ENCODE data around the gene TENM3.

Gene TENM3

GRCh38 chr4:182700362-182701160 is 457.4 kb downstream of the TENM3 start:
- no peak for DNase-seq

GRCh38 chr4:182704077-182704476 is 460.9 kb downstream of the TENM3 start:
- no peak for DNase-seq

- no peak for DNase-seq
These were observed 461.7 kb downstream of the TENM3 start for GRCh38 chr4:182704948-182705347.

GRCh38 chr4:182705389-182705788 is 462.2 kb downstream of the TENM3 start:
- no peak for DNase-seq

- no peak for DNase-seq
These were observed 468.0 kb downstream of the TENM3 start for GRCh38 chr4:182711211-182711610.

- no peak for DNase-seq
These were observed 472.3 kb downstream of the TENM3 start for GRCh38 chr4:182715548-182715947.

- no peak for DNase-seq
These were observed 473.0 kb downstream of the TENM3 start for GRCh38 chr4:182716192-182716591.

GRCh38 chr4:182717788-182718583 is 474.8 kb downstream of the TENM3 start:
- no peak for DNase-seq

GRCh38 chr4:182724414-182724813 is 481.2 kb downstream of the TENM3 start:
- no peak for DNase-seq

GRCh38 chr4:182729516-182729915 is 486.3 kb downstream of the TENM3 start:
- DNase-seq, result no peak

GRCh38 chr4:182730791-182731190 is 487.6 kb downstream of the TENM3 start:
- DNase-seq, result no peak

GRCh38 chr4:182736207-182736606 is 493.0 kb downstream of the TENM3 start:
- no peak for DNase-seq

- no peak for DNase-seq
These were observed 495.3 kb downstream of the TENM3 start for GRCh38 chr4:182738283-182739047.

GRCh38 chr4:182740256-182740655 is 497.1 kb downstream of the TENM3 start:
- DNase-seq, result no peak

- no peak for DNase-seq
These were observed 497.9 kb downstream of the TENM3 start for GRCh38 chr4:182741054-182741453.

- no peak for DNase-seq
These were observed 498.7 kb downstream of the TENM3 start for GRCh38 chr4:182741914-182742313.

GRCh38 chr4:182743815-182744214 is 500.6 kb downstream of the TENM3 start:
- DNase-seq, result no peak

GRCh38 chr4:182745237-182745636 is 502.0 kb downstream of the TENM3 start:
- no peak for DNase-seq

GRCh38 chr4:182746876-182747275 is 503.7 kb downstream of the TENM3 start:
- no peak for DNase-seq

- DNase-seq, result no peak
These were observed 505.1 kb downstream of the TENM3 start for GRCh38 chr4:182748283-182748682.

- no peak for DNase-seq
These were observed 505.7 kb downstream of the TENM3 start for GRCh38 chr4:182748949-182749348.

- peak; percentile 86 for DNase-seq
These were observed 506.5 kb downstream of the TENM3 start for GRCh38 chr4:182749667-182750167.

Data from NCI-H1436 treated with DMSO at 0.1 percent for 48 hours (cell line).